NT2/D1 (cell line): ENCODE measurements around the gene PRICKLE1.

ENCODE experiments used
- YY1 ChIP-seq: IDR thresholded peaks from 2 replicates; pipeline ENCODE4 v1.6.1; 2011; ENCODE audit not compliant: insufficient read length, insufficient read depth
- ZNF274 ChIP-seq: IDR thresholded peaks from 2 replicates; pipeline ENCODE4 v1.6.1; 2011; ENCODE audit warnings: mild to moderate bottlenecking, low read depth, low read length

DNA sequence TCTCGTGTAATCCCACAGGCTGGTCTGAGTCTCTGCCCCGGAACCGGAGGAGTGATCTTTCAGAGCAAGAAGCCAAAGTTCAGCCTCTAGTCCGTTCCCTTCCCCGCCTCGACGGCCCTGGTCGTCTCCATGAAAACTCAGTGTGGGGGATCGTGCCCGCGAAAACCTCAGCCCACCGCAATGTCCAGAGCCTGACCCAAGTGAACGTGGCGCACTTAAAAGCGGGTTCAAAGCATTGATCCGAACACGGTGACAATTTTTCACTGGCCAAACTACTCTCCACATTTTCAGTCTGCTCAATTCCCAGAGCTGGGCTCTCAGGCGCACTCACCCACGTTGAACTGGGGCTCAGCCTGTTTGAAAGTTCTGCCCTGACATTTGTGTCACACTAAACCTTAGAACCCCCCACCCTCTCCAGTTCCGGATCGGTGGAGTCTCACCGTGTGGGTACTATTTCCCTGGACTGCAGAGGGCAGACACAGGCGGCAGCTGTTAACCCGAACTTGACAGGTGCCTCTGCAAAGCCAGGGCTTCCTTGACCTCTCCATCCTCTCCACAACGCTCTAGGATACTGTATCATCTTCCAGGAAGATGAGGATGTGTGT, 886 bp upstream of the PRICKLE1 start:
- TF ChIP-seq ZNF274 (no peak), YY1 (no peak)
